Activated gamma-delta T cell (primary cell): ENCODE results near the gene CXCR1.
"Not testable (repeated sequence)": the region's sequence is repeated elsewhere in the genome, so short reads cannot be mapped to it uniquely, and the experiment has no call there.

ENCODE experiments used
- DNase-seq: peaks from one replicate; lab custom pipeline; 2025; lab: John Stamatoyannopoulos, UW

CXCR1 gene

GRCh38 chr2:218161644-218162043 lies 5.1 kb downstream of the CXCR1 start:
- DNase-seq, result no peak

GRCh38 chr2:218155953-218156479 lies 10.7 kb downstream of the CXCR1 start:
- DNase-seq, result no peak

GRCh38 chr2:218152777-218153176 lies 14.0 kb downstream of the CXCR1 start:
- no peak for DNase-seq

- DNase-seq, result no peak
Observed at GRCh38 chr2:218152172-218152571, 14.6 kb downstream of the CXCR1 start.

GRCh38 chr2:218149848-218150440 lies 16.8 kb downstream of the CXCR1 start:
- DNase-seq, result no peak

GRCh38 chr2:218149098-218149497 lies 17.7 kb downstream of the CXCR1 start:
- no peak for DNase-seq

- no peak for DNase-seq
Observed at GRCh38 chr2:218146056-218146455, 20.7 kb downstream of the CXCR1 start.

GRCh38 chr2:218145124-218145523 lies 21.6 kb downstream of the CXCR1 start:
- DNase-seq, result no peak

GRCh38 chr2:218138047-218138446 lies 28.7 kb downstream of the CXCR1 start:
- DNase-seq, result no peak

- DNase-seq, result no peak
Observed at GRCh38 chr2:218137514-218137913, 29.2 kb downstream of the CXCR1 start.

GRCh38 chr2:218130822-218131221 lies 35.9 kb downstream of the CXCR1 start:
- no peak for DNase-seq

GRCh38 chr2:218130377-218130776 lies 36.4 kb downstream of the CXCR1 start:
- no peak for DNase-seq

GRCh38 chr2:218129458-218130135 lies 37.2 kb downstream of the CXCR1 start:
- DNase-seq, result no peak

- no peak for DNase-seq
Observed at GRCh38 chr2:218128781-218129457, 37.8 kb downstream of the CXCR1 start.

- DNase-seq, result no peak
Observed at GRCh38 chr2:218127929-218128455, 38.8 kb downstream of the CXCR1 start.

- DNase-seq, result no peak
Observed at GRCh38 chr2:218125626-218126080, 41.1 kb downstream of the CXCR1 start, which contains the start of gene CXCR2. TSS of gene CXCR2 (plus strand) at chr2:218126028. CDS start at chr2:218134802, 8,774 bp downstream.

- no peak for DNase-seq
Observed at GRCh38 chr2:218125095-218125494, 41.7 kb downstream of the CXCR1 start.

GRCh38 chr2:218123986-218124385 lies 42.8 kb downstream of the CXCR1 start:
- DNase-seq, result no peak

- DNase-seq, result not testable (repeated sequence)
Observed at GRCh38 chr2:218122286-218122685, 44.5 kb downstream of the CXCR1 start.

GRCh38 chr2:218121789-218122188 lies 45.0 kb downstream of the CXCR1 start:
- not testable (repeated sequence) for DNase-seq
